K562 (cell line): ENCODE results near the gene PLEK2. TPM values are rescaled to one million over a fixed set of nuclear protein-coding genes. Genes with fewer than 3 reads are reported as not detected.

Experiments used
- ASH1L ChIP-seq: fragments of 450-650 bp; IDR thresholded peaks from 2 replicates; pipeline ENCODE4 v1.6.1; 2018; ENCODE audit warnings: borderline replicate concordance, mild to moderate bottlenecking, low read depth; ENCODE audit not compliant: partially characterized antibody
- C11orf30 ChIP-seq: fragments of 450-650 bp; IDR thresholded peaks from 2 replicates; pipeline ENCODE4 v1.6.1; 2016; ENCODE audit warnings: low read depth, mild to moderate bottlenecking
- CEBPG ChIP-seq, 3 experiments: fragments of 200-800 bp in 1 of 3; sonication (Bioruptor generic) in 1 of 3; sonication (generic) in 1 of 3; formaldehyde crosslinking in 1 of 3; IDR thresholded peaks in 2 of 3; conservative IDR thresholded peaks in 1 of 3; 2 replicates each; pipeline versions ENCODE4 v1.6.1 to v1.8.0; 2016 to 2022; ENCODE audit warnings: missing compliant biosample characterization in 2 of 3, missing genetic modification characterization in 2 of 3, mild to moderate bottlenecking in 1 of 3, missing genetic modification reagents in 1 of 3
- CHD2 ChIP-seq: IDR thresholded peaks from 2 replicates; pipeline ENCODE4 v1.6.1; 2011; ENCODE audit warnings: low read depth, low read length
- HDAC6 ChIP-seq: IDR thresholded peaks from 2 replicates; pipeline ENCODE4 v1.6.1; 2012; ENCODE audit warnings: low read depth, mild to moderate bottlenecking, control low read depth, inconsistent platforms, low read length, moderate library complexity
- JUND ChIP-seq, 2 experiments: IDR thresholded peaks; 2 replicates in 1 of 2; 3 replicates in 1 of 2; pipeline ENCODE4 v1.6.1; 2011; ENCODE audit warnings: borderline replicate concordance in 2 of 2, low read depth in 2 of 2, low read length in 2 of 2, improper control_type of control experiment in 1 of 2, missing biosample characterization in 1 of 2, missing genetic modification characterization in 1 of 2, missing genetic modification reagents in 1 of 2
- MAFK ChIP-seq: IDR thresholded peaks from 2 replicates; pipeline ENCODE4 v1.6.1; 2011; ENCODE audit warnings: low read length, improper control_type of control experiment
- NELFE ChIP-seq: IDR thresholded peaks from 2 replicates; pipeline ENCODE4 v1.6.1; 2011; ENCODE audit warnings: mild to moderate bottlenecking; ENCODE audit not compliant: insufficient read depth, insufficient read length
- NFE2L1 ChIP-seq: fragments of 450-650 bp; IDR thresholded peaks from 2 replicates; pipeline ENCODE4 v1.6.1; 2016; ENCODE audit warnings: missing genetic modification characterization, low read depth, mild to moderate bottlenecking, missing compliant biosample characterization, moderate library complexity, borderline replicate concordance
- NR4A1 ChIP-seq, 2 experiments: fragments of 250-450 bp in 1 of 2; fragments of 450-650 bp in 1 of 2; sonication (Bioruptor Pico) in 1 of 2; IDR thresholded peaks; 2 replicates each; pipeline versions ENCODE4 v1.4.0 to v1.6.1; 2016 to 2020; ENCODE audit warnings: mild to moderate bottlenecking in 2 of 2, missing compliant biosample characterization in 1 of 2, missing genetic modification characterization in 1 of 2, moderate library complexity in 1 of 2
- ZFP30 ChIP-seq: fragments of 250-450 bp; sonication (Bioruptor Pico); IDR thresholded peaks from 2 replicates; pipeline ENCODE4 v1.8.0; 2022; ENCODE audit warnings: moderate library complexity, mild to moderate bottlenecking, inconsistent platforms, borderline replicate concordance
- ZNF143 ChIP-seq: sonication (generic); formaldehyde crosslinking; IDR thresholded peaks from 2 replicates; pipeline ENCODE4 v1.9.0; 2022; ENCODE audit warnings: mild to moderate bottlenecking, missing genetic modification reagents
- ZNF436 ChIP-seq: fragments of 250-450, 450-650 bp; sonication (Bioruptor Pico); formaldehyde crosslinking; IDR thresholded peaks from 2 replicates; pipeline ENCODE4 v1.7.0; 2020; ENCODE audit warnings: mild to moderate bottlenecking
- polyA plus RNA-seq, 8 experiments: library from polyadenylated mRNA; depleted of rRNA in 4 of 8; stranded (reverse) in 5 of 8; unstranded in 3 of 8; fragments of >200 nt; fragmentation: Nextera tagmentation in 2 of 8; fragmentation: Illumina TruSeq in 1 of 8; extraction: Ambion mirVana in 2 of 8; extraction: Trizol in 1 of 8; gene quantifications; 2 replicates each; pipeline versions ENCODE4 v1.2.1 to v1.2.3, GENCODE V29; 2011 to 2014; ENCODE audit warnings: inconsistent platforms in 1 of 8, missing spikeins in 1 of 8
- total RNA-seq, 7 experiments: library from RNA; depleted of rRNA in 6 of 7; stranded (reverse); fragments of >200 nt in 6 of 7; fragmentation: Illumina TruSeq in 2 of 7; extraction: Trizol in 2 of 7; gene quantifications; 2 replicates each; pipeline versions ENCODE4 v1.2.1 to v1.2.3, GENCODE V29; 2011 to 2021; ENCODE audit warnings: low replicate concordance in 1 of 7
- TF ChIP-seq, protein P1 (sequence below): fragments of 250-450 bp; sonication (Bioruptor Pico); IDR thresholded peaks from 2 replicates; pipeline ENCODE4 v1.9.0; 2021; ENCODE audit warnings: mild to moderate bottlenecking
- TF ChIP-seq, protein P2 (sequence below): fragments of 200-800 bp; sonication (Bioruptor generic); IDR thresholded peaks from 2 replicates; pipeline ENCODE4 v1.6.1; 2017; ENCODE audit warnings: missing genetic modification characterization, missing compliant biosample characterization
- TF ChIP-seq, protein P3 (sequence below): fragments of 450-650 bp; formaldehyde crosslinking; IDR thresholded peaks from 2 replicates; pipeline ENCODE4 v1.4.0; 2022; ENCODE audit warnings: mild to moderate bottlenecking, moderate library complexity
- TF ChIP-seq, protein P4 (sequence below): IDR thresholded peaks from 2 replicates; pipeline ENCODE4 v1.6.1; 2011; ENCODE audit not compliant: insufficient read length; ENCODE audit errors: extremely low read depth
- TF ChIP-seq, protein P5 (sequence below), 2 experiments: IDR thresholded peaks in 1 of 2; conservative IDR thresholded peaks in 1 of 2; 2 replicates each; pipeline ENCODE4 v1.6.1; 2016; ENCODE audit warnings: low read depth in 2 of 2, mild to moderate bottlenecking in 1 of 2, missing compliant biosample characterization in 1 of 2, missing genetic modification characterization in 1 of 2, moderate library complexity in 1 of 2

Gene PLEK2
- total and polyA plus RNA-seq, 9 of the 15 experiments (the other 6 are each of a cell fraction or from before 2014, with no cell fraction given), result not detected

DNA sequence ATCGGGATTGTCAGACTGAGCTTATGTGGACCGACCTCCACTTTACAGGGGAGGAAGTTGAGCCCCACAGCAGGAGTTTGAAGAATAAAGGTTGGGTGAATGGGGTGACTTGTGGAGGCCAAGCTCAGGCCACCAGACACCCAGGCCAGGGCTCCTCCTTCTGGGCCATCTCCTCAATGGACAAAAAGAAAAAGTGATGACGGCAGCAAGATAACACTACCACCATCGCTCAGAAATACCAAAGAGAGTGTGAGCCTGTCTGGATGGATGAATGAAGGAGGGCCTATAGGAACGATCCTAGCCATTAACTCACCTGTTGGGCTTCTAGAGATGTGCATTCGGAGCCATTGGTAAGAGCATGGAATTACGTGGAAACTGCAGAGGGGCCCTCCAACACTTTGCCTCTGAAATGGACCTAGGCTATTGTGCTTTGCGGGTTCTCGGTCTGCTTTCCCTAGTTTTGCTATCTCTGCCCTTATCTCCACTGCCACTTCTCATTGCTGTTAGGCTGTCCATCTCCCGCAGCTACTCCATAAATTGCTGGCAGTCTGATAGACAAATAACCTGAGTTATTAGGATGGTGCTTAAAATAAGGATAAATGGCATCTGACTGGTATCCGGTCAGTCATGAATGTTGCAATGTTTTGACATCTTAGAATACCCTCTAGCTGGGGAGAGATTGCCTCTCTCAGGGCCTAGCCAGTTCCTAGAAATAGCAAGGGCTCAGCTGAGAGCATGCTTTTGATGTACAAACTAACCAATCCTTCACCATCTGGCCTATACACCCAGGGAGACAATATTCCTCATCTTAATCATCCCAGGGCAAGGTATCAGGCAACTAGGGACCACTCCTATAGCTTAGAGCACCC is 9.6 kb upstream of the PLEK2 start (continued):
- TF ChIP-seq NFE2L1 (tag) (no peak), C11orf30 (peak; percentile 86), CHD2 (no peak), ASH1L (no peak), HDAC6 (no peak), CEBPG (CRISPR knock-in tag; IDR thresholded peaks at IDR 0.05) (peak; percentile 67; the same call in 1 of the 2 replicates), CEBPG (tag; conservative IDR thresholded peaks at IDR 0.05 in 1 of 2, IDR thresholded peaks at IDR 0.05 in 1 of 2) (peak in 1 of 2 experiments; percentile 43; a peak in 1 of 4 replicates), ZFP30 (CRISPR knock-in tag) (no peak), MAFK (peak; percentile 79), ZNF143 (no peak), JUND (IDR thresholded peaks at IDR 0.05; ENCODE audit: borderline replicate concordance, low read depth, low read length) (no peak), JUND (tag; IDR thresholded peaks at IDR 0.05; ENCODE audit: borderline replicate concordance, low read depth, low read length) (no peak), NR4A1 (CRISPR knock-in tag; IDR thresholded peaks at IDR 0.05) (no peak), NR4A1 (tag; IDR thresholded peaks at IDR 0.05) (no peak), ZNF436 (CRISPR knock-in tag) (no peak), NELFE (no peak)
- TF ChIP-seq, protein P1, sequence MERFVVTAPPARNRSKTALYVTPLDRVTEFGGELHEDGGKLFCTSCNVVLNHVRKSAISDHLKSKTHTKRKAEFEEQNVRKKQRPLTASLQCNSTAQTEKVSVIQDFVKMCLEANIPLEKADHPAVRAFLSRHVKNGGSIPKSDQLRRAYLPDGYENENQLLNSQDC (CRISPR knock-in tag), result no peak
- TF ChIP-seq, protein P2, sequence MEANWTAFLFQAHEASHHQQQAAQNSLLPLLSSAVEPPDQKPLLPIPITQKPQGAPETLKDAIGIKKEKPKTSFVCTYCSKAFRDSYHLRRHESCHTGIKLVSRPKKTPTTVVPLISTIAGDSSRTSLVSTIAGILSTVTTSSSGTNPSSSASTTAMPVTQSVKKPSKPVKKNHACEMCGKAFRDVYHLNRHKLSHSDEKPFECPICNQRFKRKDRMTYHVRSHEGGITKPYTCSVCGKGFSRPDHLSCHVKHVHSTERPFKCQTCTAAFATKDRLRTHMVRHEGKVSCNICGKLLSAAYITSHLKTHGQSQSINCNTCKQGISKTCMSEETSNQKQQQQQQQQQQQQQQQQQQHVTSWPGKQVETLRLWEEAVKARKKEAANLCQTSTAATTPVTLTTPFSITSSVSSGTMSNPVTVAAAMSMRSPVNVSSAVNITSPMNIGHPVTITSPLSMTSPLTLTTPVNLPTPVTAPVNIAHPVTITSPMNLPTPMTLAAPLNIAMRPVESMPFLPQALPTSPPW (CRISPR knock-in tag), result no peak
- TF ChIP-seq, protein P3, sequence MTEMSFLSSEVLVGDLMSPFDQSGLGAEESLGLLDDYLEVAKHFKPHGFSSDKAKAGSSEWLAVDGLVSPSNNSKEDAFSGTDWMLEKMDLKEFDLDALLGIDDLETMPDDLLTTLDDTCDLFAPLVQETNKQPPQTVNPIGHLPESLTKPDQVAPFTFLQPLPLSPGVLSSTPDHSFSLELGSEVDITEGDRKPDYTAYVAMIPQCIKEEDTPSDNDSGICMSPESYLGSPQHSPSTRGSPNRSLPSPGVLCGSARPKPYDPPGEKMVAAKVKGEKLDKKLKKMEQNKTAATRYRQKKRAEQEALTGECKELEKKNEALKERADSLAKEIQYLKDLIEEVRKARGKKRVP (CRISPR knock-in tag), result 0 out of 2 replicates have a peak, but pooled peaks have one; percentile 45
- TF ChIP-seq, protein P4, sequence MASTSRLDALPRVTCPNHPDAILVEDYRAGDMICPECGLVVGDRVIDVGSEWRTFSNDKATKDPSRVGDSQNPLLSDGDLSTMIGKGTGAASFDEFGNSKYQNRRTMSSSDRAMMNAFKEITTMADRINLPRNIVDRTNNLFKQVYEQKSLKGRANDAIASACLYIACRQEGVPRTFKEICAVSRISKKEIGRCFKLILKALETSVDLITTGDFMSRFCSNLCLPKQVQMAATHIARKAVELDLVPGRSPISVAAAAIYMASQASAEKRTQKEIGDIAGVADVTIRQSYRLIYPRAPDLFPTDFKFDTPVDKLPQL, result no peak
- TF ChIP-seq, protein P5, sequence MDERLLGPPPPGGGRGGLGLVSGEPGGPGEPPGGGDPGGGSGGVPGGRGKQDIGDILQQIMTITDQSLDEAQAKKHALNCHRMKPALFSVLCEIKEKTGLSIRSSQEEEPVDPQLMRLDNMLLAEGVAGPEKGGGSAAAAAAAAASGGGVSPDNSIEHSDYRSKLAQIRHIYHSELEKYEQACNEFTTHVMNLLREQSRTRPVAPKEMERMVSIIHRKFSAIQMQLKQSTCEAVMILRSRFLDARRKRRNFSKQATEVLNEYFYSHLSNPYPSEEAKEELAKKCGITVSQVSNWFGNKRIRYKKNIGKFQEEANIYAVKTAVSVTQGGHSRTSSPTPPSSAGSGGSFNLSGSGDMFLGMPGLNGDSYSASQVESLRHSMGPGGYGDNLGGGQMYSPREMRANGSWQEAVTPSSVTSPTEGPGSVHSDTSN (CRISPR knock-in tag; IDR thresholded peaks at IDR 0.05; ENCODE audit: low read depth), result no peak
- TF ChIP-seq, protein P5 (tag; conservative IDR thresholded peaks at IDR 0.05; ENCODE audit: low read depth), result peak; percentile 63; the same call in 1 of the 2 replicates
